Endodermal cell (in vitro differentiated cells): ENCODE data around the gene LEKR1. TPM values are rescaled to one million over a fixed set of nuclear protein-coding genes. Genes with fewer than 3 reads are reported as not detected.

Source experiments
- DNase-seq: peaks from one replicate; pipeline ENCODE4 v3.0.0-alpha.2; 2017
- H3K27ac ChIP-seq: 2 replicates; pipeline ENCODE4 v1.5.1; 2013; ENCODE audit warnings: mild to moderate bottlenecking, low read depth, low read length, moderate library complexity
- H3K27me3 ChIP-seq: 2 replicates; pipeline ENCODE4 v1.6.1; 2013; ENCODE audit warnings: mild to moderate bottlenecking, low read length, moderate library complexity; ENCODE audit not compliant: insufficient read depth, control insufficient read depth, poor library complexity, severe bottlenecking
- H3K36me3 ChIP-seq: 2 replicates; pipeline ENCODE4 v1.7.0; 2013; ENCODE audit warnings: mild to moderate bottlenecking, low read length, moderate library complexity; ENCODE audit not compliant: control insufficient read depth, insufficient read depth
- H3K4me1 ChIP-seq: one replicate; pipeline ENCODE4 v1.7.0; 2013; ENCODE audit warnings: low read length; ENCODE audit not compliant: control insufficient read depth, insufficient read depth
- H3K4me3 ChIP-seq: 2 replicates; pipeline ENCODE4 v1.5.1; 2013; ENCODE audit warnings: mild to moderate bottlenecking, low read length, moderate library complexity
- H3K9ac ChIP-seq: 2 replicates; pipeline ENCODE4 v1.6.1; 2013; ENCODE audit warnings: mild to moderate bottlenecking, low read length, moderate library complexity; ENCODE audit not compliant: poor library complexity, severe bottlenecking; ENCODE audit errors: extremely low read depth
- H3K9me3 ChIP-seq: 2 replicates; pipeline ENCODE4 v1.6.1; 2013; ENCODE audit warnings: mild to moderate bottlenecking, low read length, moderate library complexity; ENCODE audit not compliant: control insufficient read depth
- H3K27ac Mint-ChIP-seq: 2 replicates; pipeline ENCODE4 v1.8.0; 2020; ENCODE audit warnings: mixed read lengths
- H3K27me3 Mint-ChIP-seq: 2 replicates; pipeline ENCODE4 v1.8.0; 2021; ENCODE audit warnings: mild to moderate bottlenecking, mixed read lengths; ENCODE audit not compliant: insufficient read depth
- H3K36me3 Mint-ChIP-seq: 2 replicates; pipeline ENCODE4 v1.8.0; 2020; ENCODE audit warnings: low read depth, mixed read lengths
- H3K4me1 Mint-ChIP-seq: 2 replicates; pipeline ENCODE4 v1.8.0; 2020; ENCODE audit warnings: mixed read lengths
- H3K4me3 Mint-ChIP-seq: 2 replicates; pipeline ENCODE4 v1.8.0; 2020; ENCODE audit warnings: mild to moderate bottlenecking, moderate library complexity, mixed read lengths
- H3K9me3 Mint-ChIP-seq: 2 replicates; pipeline ENCODE4 v1.8.0; 2020; ENCODE audit warnings: mild to moderate bottlenecking, mixed read lengths
- CTCF ChIP-seq: fragments of 200-600 bp; sonication (generic); conservative IDR thresholded peaks from 2 replicates; pipeline ENCODE4 v1.5.0; 2021; ENCODE audit warnings: antibody characterized with exemption, mild to moderate bottlenecking
- WGBS, 2 experiments: methylation state at CpG; one replicate each; pipeline versions ENCODE4 v1.1.5 to v1.1.7; 2013; ENCODE audit warnings: missing lambda C conversion rate in 2 of 2, mixed read lengths in 1 of 2; ENCODE audit not compliant: insufficient coverage in 1 of 2, insufficient read length in 1 of 2; 5-methylcytosine and 5-hydroxymethylcytosine counted together
- total RNA-seq, 2 donors: library from RNA; stranded (reverse); fragmentation: NEBNext Ultra II Directional in 1 of 2; extraction: Animal tissue kit (Norgen Biotek cat#: 25700) in 1 of 2; gene quantifications; 2 replicates in 1 of 2; 3 replicates in 1 of 2; pipeline ENCODE4 v1.2.1, GENCODE V29; 2021

The LEKR1 gene
- total RNA-seq, 2 donors from 2014 or later, result 1.0 to 1.2 TPM

DNA sequence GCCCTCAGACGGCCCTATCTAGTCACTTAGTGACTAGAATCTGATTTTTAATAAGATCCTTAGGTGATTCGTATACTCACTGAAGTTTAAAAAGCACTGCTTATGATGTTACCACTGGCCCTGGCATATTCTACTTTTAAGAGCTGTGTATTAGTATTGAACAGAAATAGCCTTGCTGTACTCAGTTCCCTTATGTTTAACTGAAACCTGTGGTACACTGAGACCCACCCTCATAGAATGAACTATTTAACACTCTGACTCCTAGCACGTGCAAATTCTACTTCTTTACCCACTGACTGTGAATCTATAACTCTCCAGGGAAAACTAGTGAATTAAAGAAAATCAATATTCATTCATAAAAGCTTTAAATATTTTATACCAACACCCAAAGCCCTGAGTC is 224.9 kb downstream of the LEKR1 start:
- TF ChIP-seq CTCF, result no peak
- no peaks in the 10 kb centered on the region for H3K36me3 Mint-ChIP-seq
- H3K4me3 Mint-ChIP-seq, result no peak overlapping the region
- H3K4me1 ChIP-seq, result no peaks in the 10 kb centered on the region
- no peak overlapping the region for H3K4me3 ChIP-seq
- no peak overlapping the region for H3K9ac ChIP-seq
- H3K4me1 Mint-ChIP-seq, result peaks cover 2% of the 10 kb centered on the region
- no peaks in the 10 kb centered on the region for H3K27me3 Mint-ChIP-seq
- H3K27ac ChIP-seq, result no peak overlapping the region
- no peaks in the 10 kb centered on the region for H3K27me3 ChIP-seq
- no peaks in the 10 kb centered on the region for H3K36me3 ChIP-seq
- WGBS, 2 experiments, result 87% methylated on average over 3 of the region's 3 CpGs; no CpG with 5 or more reads in 1 of the 2 experiments
- DNase-seq, result no peak
- no peaks in the 10 kb centered on the region for H3K9me3 ChIP-seq
- H3K9me3 Mint-ChIP-seq, result no peaks in the 10 kb centered on the region
- no peak overlapping the region for H3K27ac Mint-ChIP-seq

DNA sequence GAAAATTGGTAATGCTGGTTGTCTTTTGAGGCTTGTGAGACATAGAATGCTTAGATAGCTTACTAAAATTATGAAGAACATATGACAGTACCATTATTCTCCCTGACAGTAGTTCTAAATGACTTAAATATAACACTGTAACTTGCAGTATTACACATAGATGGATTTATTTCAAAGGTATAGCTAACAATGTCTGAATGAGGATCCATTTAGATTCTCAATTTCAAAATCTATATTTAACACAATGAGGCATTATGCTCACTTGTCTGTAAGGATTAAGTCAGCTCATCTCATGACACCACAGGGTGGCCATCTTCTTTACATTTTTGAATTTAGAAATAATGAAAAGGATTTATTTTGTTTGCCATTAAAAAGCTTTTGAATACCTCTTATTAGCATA is 225.4 kb downstream of the LEKR1 start:
- no peak for TF ChIP-seq CTCF
- no peak for DNase-seq
- H3K27ac Mint-ChIP-seq, result no peak overlapping the region
- Histone ChIP-seq H3K4me3 (no peak overlapping the region), H3K27me3 (no peaks in the 10 kb centered on the region), H3K27ac (no peak overlapping the region), H3K9ac (no peak overlapping the region), H3K4me1 (no peaks in the 10 kb centered on the region), H3K9me3 (no peaks in the 10 kb centered on the region), H3K36me3 (no peaks in the 10 kb centered on the region)
- no peak overlapping the region for H3K4me3 Mint-ChIP-seq
- H3K27me3 Mint-ChIP-seq, result no peaks in the 10 kb centered on the region
- no peaks in the 10 kb centered on the region for H3K9me3 Mint-ChIP-seq
- peaks cover 5% of the 10 kb centered on the region for H3K4me1 Mint-ChIP-seq
- no peaks in the 10 kb centered on the region for H3K36me3 Mint-ChIP-seq

DNA sequence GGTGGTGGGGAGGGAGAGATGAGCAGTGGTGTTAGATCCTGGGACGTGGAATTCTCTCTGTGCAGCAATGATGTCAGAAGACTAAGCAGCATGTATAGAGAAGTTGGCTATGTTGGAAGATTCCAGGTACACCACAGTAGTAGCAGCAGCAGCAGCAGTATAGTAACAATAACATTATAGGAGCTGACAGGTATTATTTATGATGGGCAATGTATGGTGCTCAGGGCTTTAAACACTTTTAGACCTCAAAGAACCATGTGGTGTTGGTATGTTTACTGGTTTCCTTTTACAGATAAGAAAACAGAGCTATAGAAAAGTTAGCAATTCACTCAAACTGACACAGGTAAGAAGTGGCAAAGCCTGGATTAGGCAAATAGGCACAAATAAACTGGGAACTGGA is 229.9 kb downstream of the LEKR1 start:
- H3K27me3 ChIP-seq, result no peaks in the 10 kb centered on the region
- H3K27ac ChIP-seq, result no peak overlapping the region
- H3K4me3 ChIP-seq, result no peak overlapping the region
- no peak for TF ChIP-seq CTCF
- Mint-ChIP-seq H3K4me1 (peaks cover 19% of the 10 kb centered on the region), H3K9me3 (no peaks in the 10 kb centered on the region), H3K4me3 (no peak overlapping the region), H3K27ac (no peak overlapping the region), H3K27me3 (no peaks in the 10 kb centered on the region), H3K36me3 (no peaks in the 10 kb centered on the region)
- H3K36me3 ChIP-seq, result no peaks in the 10 kb centered on the region
- no peak for DNase-seq
- peaks cover 5% of the 10 kb centered on the region for H3K9me3 ChIP-seq
- H3K4me1 ChIP-seq, result no peaks in the 10 kb centered on the region
- H3K9ac ChIP-seq, result no peak overlapping the region
- WGBS, 2 experiments, result 90 to 98% methylated on average over 1 of the region's 1 CpG
